ENCODE data around the gene NAIF1. TPM values are rescaled to one million over a fixed set of nuclear protein-coding genes. Genes with fewer than 3 reads are reported as not detected.
A peak's percentile ranks its signal among the peaks of the same experiment; 100 is the strongest.

NAIF1 gene
- polyA plus RNA-seq, 2 of the 4 experiments (the other 2 are of a cell fraction): 6.0 to 7.5 TPM

DNA sequence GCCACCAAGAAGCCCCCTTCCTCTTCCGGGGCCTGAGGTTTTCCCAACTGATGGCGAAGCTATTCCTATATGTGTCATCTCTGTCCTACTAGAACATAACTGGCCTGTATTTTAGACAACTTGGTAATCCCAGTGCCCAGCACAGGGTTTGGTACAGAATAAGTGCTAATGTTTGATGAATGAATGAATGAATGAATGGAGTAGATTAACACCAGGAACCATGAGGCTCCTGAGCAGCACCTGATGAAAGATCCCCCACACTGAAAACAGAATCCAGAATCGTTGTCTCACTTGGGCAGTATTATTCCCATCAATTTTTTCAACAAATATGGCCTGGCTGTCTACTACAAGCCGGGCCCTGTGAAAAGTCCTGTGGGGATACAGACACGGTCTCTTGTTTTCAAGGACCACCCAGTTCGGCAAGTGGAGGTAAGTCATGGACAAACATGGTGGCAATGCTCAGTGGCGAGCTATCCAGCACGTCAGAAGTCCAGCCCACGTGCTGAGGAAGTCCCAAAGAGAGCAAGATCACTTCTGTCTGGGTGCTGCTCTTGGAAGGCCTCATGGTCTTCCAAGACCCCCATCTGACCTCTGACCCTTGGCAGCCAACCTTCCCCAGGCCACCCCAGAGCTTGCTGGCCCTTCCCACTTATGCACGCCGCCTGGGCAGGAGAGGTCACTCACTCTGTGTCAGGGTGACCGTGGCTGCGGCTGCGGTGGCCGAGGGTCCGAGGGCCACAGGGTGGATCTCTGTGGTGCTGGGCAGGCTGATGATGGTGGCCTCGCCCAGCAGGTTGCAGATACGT is 1.0 kb downstream of the NAIF1 start:
- POLR2A ChIA-PET: interaction anchor here (1.7 to 2.2 kb wide), 2 partner anchors 13 to 86 kb away, joined by 7 to 15 read pairs; partner anchors contain the start of gene EEIG1
- no peak for DNase-seq (ENCODE audit: low read depth in 1 of 2, low spot score in 1 of 2)
- peaks cover 23% of the 10 kb centered on the region for H3K4me1 ChIP-seq
- no peak for ATAC-seq
- FAIRE-seq: no peak
- H3K27ac ChIP-seq: peak overlapping the region; percentile 86 to 89
- WGBS (ENCODE audit: missing lambda C conversion rate): 94% methylated on average over 12 of the region's 18 CpGs
- CTCF ChIA-PET: interaction anchor here (0.6 to 7.4 kb wide), 12 partner anchors 9 to 384 kb away, joined by 3 to 46 read pairs (median 4); no protein-coding TSS in a partner anchor
- no peaks in the 10 kb centered on the region for H3K9me3 ChIP-seq
- no peak for TF ChIP-seq RNF2 (IDR thresholded peaks at IDR 0.05; ENCODE audit: borderline replicate concordance, low read depth)
- TF ChIP-seq HOXB5 (CRISPR knock-in tag; IDR thresholded peaks at IDR 0.05): no peak
- no peak for TF ChIP-seq CBX8 (IDR thresholded peaks at IDR 0.05)
- TF ChIP-seq MAZ (IDR thresholded peaks at IDR 0.05; ENCODE audit: borderline replicate concordance, low read depth, low read length): no peak
- no peak for TF ChIP-seq NR3C1 (IDR thresholded peaks at IDR 0.05)
- TF ChIP-seq JUN (IDR thresholded peaks at IDR 0.05): no peak
- no peak for TF ChIP-seq FOSB (CRISPR knock-in tag; IDR thresholded peaks at IDR 0.05)
- no peak for TF ChIP-seq ESRRA (IDR thresholded peaks at IDR 0.05; ENCODE audit: borderline replicate concordance, low read length)
- no peak for TF ChIP-seq ZSCAN20 (CRISPR knock-in tag; IDR thresholded peaks at IDR 0.05)
- no peak for TF ChIP-seq CHD2 (IDR thresholded peaks at IDR 0.05; ENCODE audit: low read length, partially characterized antibody)
- TF ChIP-seq EP300 (IDR thresholded peaks at IDR 0.05): no peak
- TF ChIP-seq, protein P1, sequence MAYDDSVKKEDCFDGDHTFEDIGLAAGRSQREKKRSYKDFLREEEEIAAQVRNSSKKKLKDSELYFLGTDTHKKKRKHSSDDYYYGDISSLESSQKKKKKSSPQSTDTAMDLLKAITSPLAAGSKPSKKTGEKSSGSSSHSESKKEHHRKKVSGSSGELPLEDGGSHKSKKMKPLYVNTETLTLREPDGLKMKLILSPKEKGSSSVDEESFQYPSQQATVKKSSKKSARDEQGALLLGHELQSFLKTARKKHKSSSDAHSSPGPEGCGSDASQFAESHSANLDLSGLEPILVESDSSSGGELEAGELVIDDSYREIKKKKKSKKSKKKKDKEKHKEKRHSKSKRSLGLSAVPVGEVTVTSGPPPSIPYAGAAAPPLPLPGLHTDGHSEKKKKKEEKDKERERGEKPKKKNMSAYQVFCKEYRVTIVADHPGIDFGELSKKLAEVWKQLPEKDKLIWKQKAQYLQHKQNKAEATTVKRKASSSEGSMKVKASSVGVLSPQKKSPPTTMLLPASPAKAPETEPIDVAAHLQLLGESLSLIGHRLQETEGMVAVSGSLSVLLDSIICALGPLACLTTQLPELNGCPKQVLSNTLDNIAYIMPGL (CRISPR knock-in tag; IDR thresholded peaks at IDR 0.05; ENCODE audit: borderline replicate concordance): no peak
- TF ChIP-seq, protein P2, sequence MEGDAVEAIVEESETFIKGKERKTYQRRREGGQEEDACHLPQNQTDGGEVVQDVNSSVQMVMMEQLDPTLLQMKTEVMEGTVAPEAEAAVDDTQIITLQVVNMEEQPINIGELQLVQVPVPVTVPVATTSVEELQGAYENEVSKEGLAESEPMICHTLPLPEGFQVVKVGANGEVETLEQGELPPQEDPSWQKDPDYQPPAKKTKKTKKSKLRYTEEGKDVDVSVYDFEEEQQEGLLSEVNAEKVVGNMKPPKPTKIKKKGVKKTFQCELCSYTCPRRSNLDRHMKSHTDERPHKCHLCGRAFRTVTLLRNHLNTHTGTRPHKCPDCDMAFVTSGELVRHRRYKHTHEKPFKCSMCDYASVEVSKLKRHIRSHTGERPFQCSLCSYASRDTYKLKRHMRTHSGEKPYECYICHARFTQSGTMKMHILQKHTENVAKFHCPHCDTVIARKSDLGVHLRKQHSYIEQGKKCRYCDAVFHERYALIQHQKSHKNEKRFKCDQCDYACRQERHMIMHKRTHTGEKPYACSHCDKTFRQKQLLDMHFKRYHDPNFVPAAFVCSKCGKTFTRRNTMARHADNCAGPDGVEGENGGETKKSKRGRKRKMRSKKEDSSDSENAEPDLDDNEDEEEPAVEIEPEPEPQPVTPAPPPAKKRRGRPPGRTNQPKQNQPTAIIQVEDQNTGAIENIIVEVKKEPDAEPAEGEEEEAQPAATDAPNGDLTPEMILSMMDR (IDR thresholded peaks at IDR 0.05): no peak
- no peak for TF ChIP-seq RARB (CRISPR knock-in tag; IDR thresholded peaks at IDR 0.05)
- TF ChIP-seq HEYL (CRISPR knock-in tag; IDR thresholded peaks at IDR 0.05): no peak
- TF ChIP-seq FOSL2 (IDR thresholded peaks at IDR 0.05): no peak
- TF ChIP-seq FOSL2 (CRISPR knock-in tag; IDR thresholded peaks at IDR 0.05): no peak
- TF ChIP-seq, protein P3, sequence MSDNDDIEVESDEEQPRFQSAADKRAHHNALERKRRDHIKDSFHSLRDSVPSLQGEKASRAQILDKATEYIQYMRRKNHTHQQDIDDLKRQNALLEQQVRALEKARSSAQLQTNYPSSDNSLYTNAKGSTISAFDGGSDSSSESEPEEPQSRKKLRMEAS (IDR thresholded peaks at IDR 0.05): no peak
- peak overlapping the region; percentile 88 for H3K4me2 ChIP-seq
- H3K4me3 ChIP-seq: peak overlapping the region; percentile 51

DNA sequence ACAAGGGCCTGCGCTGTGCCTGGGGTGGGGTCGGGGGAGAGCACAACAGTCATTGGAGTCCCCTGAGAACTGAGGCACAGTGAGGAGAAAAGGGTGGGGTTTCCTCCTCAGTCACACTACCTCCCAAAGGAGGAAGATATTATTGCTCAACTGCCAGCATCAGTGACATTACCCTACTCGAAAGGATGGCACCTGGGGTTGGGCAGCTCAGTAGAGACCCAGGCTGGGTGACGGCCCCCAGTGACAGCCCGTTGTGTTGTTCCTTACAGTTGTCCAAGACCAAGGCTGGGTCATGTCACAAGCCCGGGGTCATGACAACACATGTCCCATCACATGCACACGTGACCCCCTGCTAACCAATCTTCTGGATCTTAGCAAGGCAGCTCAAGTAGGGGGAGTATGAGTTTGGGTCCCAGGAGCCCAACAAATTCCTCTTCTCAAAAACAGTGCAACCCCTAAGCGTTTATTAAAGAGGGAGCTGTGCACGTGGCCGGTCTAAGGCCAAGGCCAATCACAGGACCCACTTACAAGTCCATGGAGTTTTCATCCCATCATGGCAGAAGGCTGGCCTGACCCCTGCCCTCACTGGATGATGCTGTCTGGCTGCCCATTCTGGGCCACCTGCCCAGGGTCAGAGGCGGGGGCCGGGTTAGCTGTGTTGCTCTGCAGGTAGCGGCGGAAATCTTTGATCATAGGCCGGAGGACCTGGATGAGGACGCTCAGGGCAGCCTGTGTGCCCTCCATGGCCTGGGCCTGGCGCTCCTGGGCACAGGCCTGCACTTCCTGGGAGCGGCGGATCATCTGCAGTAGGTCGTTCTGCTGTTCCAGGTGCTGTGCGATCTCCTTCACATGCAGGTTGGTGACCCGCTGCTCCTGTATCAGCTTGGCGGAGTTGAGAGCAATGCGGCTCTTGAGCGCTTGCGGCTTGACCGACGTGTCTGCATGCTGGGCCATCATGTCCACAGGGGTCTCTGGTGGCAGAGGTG is 4.0 kb downstream of the NAIF1 start:
- no peak overlapping the region for H3K27ac ChIP-seq
- no peaks in the 10 kb centered on the region for H3K9me3 ChIP-seq
- DNase-seq (ENCODE audit: low read depth in 1 of 2, low spot score in 1 of 2) (no peak), ATAC-seq (no peak), FAIRE-seq (no peak)
- no peak for TF ChIP-seq JUN (IDR thresholded peaks at IDR 0.05)
- TF ChIP-seq, protein P4, sequence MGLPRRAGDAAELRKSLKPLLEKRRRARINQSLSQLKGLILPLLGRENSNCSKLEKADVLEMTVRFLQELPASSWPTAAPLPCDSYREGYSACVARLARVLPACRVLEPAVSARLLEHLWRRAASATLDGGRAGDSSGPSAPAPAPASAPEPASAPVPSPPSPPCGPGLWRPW (IDR thresholded peaks at IDR 0.05): no peak
- TF ChIP-seq NR3C1 (IDR thresholded peaks at IDR 0.05): no peak
- TF ChIP-seq CBX2 (IDR thresholded peaks at IDR 0.05; ENCODE audit: borderline replicate concordance, low read depth): no peak
- TF ChIP-seq RAD21 (conservative IDR thresholded peaks at IDR 0.05 in 1 of 2, IDR thresholded peaks at IDR 0.05 in 1 of 2): no peak
- no peak for TF ChIP-seq POLR2A (IDR thresholded peaks at IDR 0.05; ENCODE audit: low read length)
- no peak for TF ChIP-seq ZC3H11A (IDR thresholded peaks at IDR 0.05)
- TF ChIP-seq EP300 (IDR thresholded peaks at IDR 0.05): no peak
- no peak for TF ChIP-seq GATA3 (IDR thresholded peaks at IDR 0.05; ENCODE audit: borderline replicate concordance)
- no peak for TF ChIP-seq HEYL (CRISPR knock-in tag; IDR thresholded peaks at IDR 0.05)
- TF ChIP-seq EHF (CRISPR knock-in tag; IDR thresholded peaks at IDR 0.05): no peak
- 89% methylated on average over 27 of the region's 28 CpGs for WGBS (ENCODE audit: missing lambda C conversion rate)
- peaks cover 14% of the 10 kb centered on the region for H3K4me1 ChIP-seq
- CTCF ChIA-PET: interaction anchor here (0.8 to 7.4 kb wide), 6 partner anchors 12 to 119 kb away, joined by 3 to 46 read pairs (median 4); no protein-coding TSS in a partner anchor
- POLR2A ChIA-PET: no interaction called here
- H3K4me3 ChIP-seq: no peak overlapping the region
- H3K4me2 ChIP-seq: no peak overlapping the region

Measured in A549 (cell line).